Measurements from ENCODE around the gene FBXL12.

GRCh38 chr19:9791552-9792205 lies 27.2 kb downstream of the FBXL12 start:
- TF ChIP-seq, protein P1, sequence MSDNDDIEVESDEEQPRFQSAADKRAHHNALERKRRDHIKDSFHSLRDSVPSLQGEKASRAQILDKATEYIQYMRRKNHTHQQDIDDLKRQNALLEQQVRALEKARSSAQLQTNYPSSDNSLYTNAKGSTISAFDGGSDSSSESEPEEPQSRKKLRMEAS (IDR thresholded peaks at IDR 0.05): no peak
- TF ChIP-seq CEBPB (IDR thresholded peaks at IDR 0.05) (no peak), ZBTB7A (IDR thresholded peaks at IDR 0.05; ENCODE audit: low read depth) (no peak), EP300 (IDR thresholded peaks at IDR 0.05; ENCODE audit: borderline replicate concordance) (no peak), REST (IDR thresholded peaks at IDR 0.05; ENCODE audit: low read depth) (no peak), TEAD4 (IDR thresholded peaks at IDR 0.05) (no peak), TAF1 (IDR thresholded peaks at IDR 0.05; ENCODE audit: low read depth) (no peak), RAD21 (IDR thresholded peaks at IDR 0.05; ENCODE audit: low read depth) (no peak)

All from Ishikawa (cell line).